A549 (cell line): Measurements from ENCODE around the gene ADAM12.

Source experiments
- BHLHE40 ChIP-seq: IDR thresholded peaks from 2 replicates; pipeline ENCODE4 v1.6.1; 2012; ENCODE audit warnings: low read depth, low read length, inconsistent platforms
- CBX8 ChIP-seq: fragments of 200-600 bp; sonication (generic); IDR thresholded peaks from 2 replicates; pipeline ENCODE4 v1.6.1; 2016
- CHD2 ChIP-seq: fragments of 150-350 bp; IDR thresholded peaks from 2 replicates; pipeline ENCODE4 v1.6.1; 2014; ENCODE audit warnings: low read length; ENCODE audit not compliant: partially characterized antibody
- CHD4 ChIP-seq: fragments of 200-600 bp; sonication (generic); IDR thresholded peaks from 2 replicates; pipeline ENCODE4 v1.6.1; 2016; ENCODE audit warnings: antibody characterized with exemption, mild to moderate bottlenecking, borderline replicate concordance
- CTCF ChIP-seq: fragments of >200 bp; sonication (Bioruptor Twin); formaldehyde crosslinking; IDR thresholded peaks from 3 replicates; pipeline ENCODE4 v1.5.1; 2016
- EHMT2 ChIP-seq: fragments of 200-600 bp; sonication (generic); IDR thresholded peaks from 2 replicates; pipeline ENCODE4 v1.6.1; 2016; ENCODE audit warnings: antibody characterized with exemption, low read depth, mild to moderate bottlenecking, moderate library complexity
- HMGXB4 ChIP-seq: fragments of 250-450 bp; sonication (Bioruptor Pico); IDR thresholded peaks from 2 replicates; pipeline ENCODE4 v1.5.0; 2021; ENCODE audit warnings: mild to moderate bottlenecking, moderate library complexity, borderline replicate concordance
- KDM1A ChIP-seq: fragments of 200-600 bp; sonication (generic); IDR thresholded peaks from 2 replicates; pipeline ENCODE4 v1.6.1; 2016; ENCODE audit warnings: low read depth, mild to moderate bottlenecking
- POLR2A ChIP-seq: IDR thresholded peaks from 2 replicates; pipeline ENCODE4 v1.6.1; 2012; ENCODE audit warnings: mild to moderate bottlenecking, low read length
- ZSCAN20 ChIP-seq: fragments of 250-450 bp; sonication (Bioruptor Pico); IDR thresholded peaks from 2 replicates; pipeline ENCODE4 v1.8.0; 2022; ENCODE audit warnings: mild to moderate bottlenecking, moderate library complexity

- TF ChIP-seq BHLHE40 (no peak), EHMT2 (no peak), CTCF (no peak), POLR2A (no peak), CHD2 (no peak), HMGXB4 (CRISPR knock-in tag) (no peak), KDM1A (no peak), ZSCAN20 (CRISPR knock-in tag) (no peak), CHD4 (no peak), CBX8 (no peak)
Measured at GRCh38 chr10:126402721-126403695, 14.7 kb upstream of the ADAM12 start.
